Medulla oblongata (tissue), 1 donor: ENCODE measurements around the gene MAGEC1.
"Not testable (repeated sequence)": the region's sequence is repeated elsewhere in the genome, so short reads cannot be mapped to it uniquely, and the experiment has no call there.

Experiments used
- DNase-seq: peaks from one replicate; pipeline ENCODE4 v3.0.0-alpha.2; 2015; ENCODE audit errors: extremely low spot score

MAGEC1 gene

GRCh38 chrX:141903400-141904155 lies at the start of gene MAGEC1:
Gene MAGEC1 (plus strand): TSS chrX:141903894. CDS start chrX:141905073, 1,179 bp downstream.
- DNase-seq = no peak

- no peak for DNase-seq
Measured at GRCh38 chrX:141857479-141857878, 46.2 kb upstream of the MAGEC1 start.

- DNase-seq = no peak
Measured at GRCh38 chrX:141879616-141880015, 24.1 kb upstream of the MAGEC1 start.

GRCh38 chrX:141888811-141889210 lies 14.9 kb upstream of the MAGEC1 start:
- not testable (repeated sequence) for DNase-seq

GRCh38 chrX:141894733-141895132 lies 9.0 kb upstream of the MAGEC1 start:
- no peak for DNase-seq

- no peak for DNase-seq
Measured at GRCh38 chrX:141897690-141898089, 6.0 kb upstream of the MAGEC1 start.

- DNase-seq = no peak
Measured at GRCh38 chrX:141902366-141902765, 1.3 kb upstream of the MAGEC1 start.

- DNase-seq = no peak
Measured at GRCh38 chrX:141904262-141904661, 568 bp downstream of the MAGEC1 start.

GRCh38 chrX:141917801-141918200 lies 14.1 kb downstream of the MAGEC1 start:
- DNase-seq = no peak

- DNase-seq = no peak
Measured at GRCh38 chrX:141924293-141924692, 20.6 kb downstream of the MAGEC1 start.

GRCh38 chrX:141928432-141928831 lies 24.7 kb downstream of the MAGEC1 start:
- DNase-seq = no peak

GRCh38 chrX:141934059-141934641 lies 30.5 kb downstream of the MAGEC1 start:
- no peak for DNase-seq

- no peak for DNase-seq
Measured at GRCh38 chrX:141935645-141936044, 32.0 kb downstream of the MAGEC1 start.

GRCh38 chrX:141936080-141936479 lies 32.4 kb downstream of the MAGEC1 start:
- peak; percentile 5 for DNase-seq

- no peak for DNase-seq
Measured at GRCh38 chrX:141941234-141941633, 37.5 kb downstream of the MAGEC1 start.

GRCh38 chrX:141945426-141945825 lies 41.7 kb downstream of the MAGEC1 start:
- no peak for DNase-seq

- DNase-seq = no peak
Measured at GRCh38 chrX:141947350-141947749, 43.7 kb downstream of the MAGEC1 start.

- DNase-seq = no peak
Measured at GRCh38 chrX:141952603-141953002, 48.9 kb downstream of the MAGEC1 start.

- DNase-seq = no peak
Measured at GRCh38 chrX:141958675-141959074, 55.0 kb downstream of the MAGEC1 start.
